K562 (cell line): ENCODE results near the gene SPRY2. TPM values are rescaled to one million over a fixed set of nuclear protein-coding genes. Genes with fewer than 3 reads are reported as not detected.

ENCODE experiments used
- ATAC-seq: fragments of 200-7000 bp; cut with Tn5 transposase; 3 replicates; pipeline ENCODE4 v1.9.1; 2020; ENCODE audit warnings: moderate library complexity
- BruUV-seq: library from RNA; stranded (reverse); fragments of 400-500 nt; replicated peaks from 2 replicates; lab custom pipeline; 2021; lab: Mats Ljungman, UMichigan
- CTCF ChIA-PET: fragments of 300-600 bp; formaldehyde crosslinking; extraction: SDS; loops from one replicate; lab custom pipeline; 2021; ENCODE audit warnings: low intra/inter-chr PET ratio; lab: Yijun Ruan, JAX
- POLR2A ChIA-PET: fragments of 300-600, 350-650 bp; sonication (Branson Sonifier 250); formaldehyde crosslinking; extraction: SDS; loops from one replicate; lab custom pipeline; 2021; ENCODE audit warnings: antibody characterized with exemption, inconsistent platforms; lab: Yijun Ruan, JAX
- DNase-seq, 4 experiments: peaks; one replicate each; pipeline versions ENCODE4 v3.0.0 to v3.0.0-alpha.2; 2011 to 2018; ENCODE audit warnings: low spot score in 3 of 4, mixed read lengths in 3 of 4; ENCODE audit errors: extremely low read depth in 1 of 4
- FAIRE-seq: peaks from 2 replicates; lab custom pipeline; 2011; peaks lifted over from hg19 to GRCh38; lab: Jason Lieb, UNC
- H2AFZ ChIP-seq: 2 replicates; pipeline ENCODE4 v1.6.0; 2011; ENCODE audit warnings: low read depth, low read length, control low read depth, inconsistent platforms
- H3K27ac ChIP-seq: fragments of 200-600 bp; 3 replicates; pipeline ENCODE4 v1.8.0; 2011; ENCODE audit warnings: low read depth, mild to moderate bottlenecking, control low read depth, inconsistent platforms, low read length, moderate library complexity, mixed read lengths; ENCODE audit errors: extremely low read depth
- H3K27me3 ChIP-seq, 2 experiments: fragments of 300-600 bp in 1 of 2; 2 replicates in 1 of 2; 3 replicates in 1 of 2; pipeline versions ENCODE4 v1.6.0 to v1.8.0; 2011; ENCODE audit warnings: inconsistent platforms in 2 of 2, low read length in 2 of 2, mild to moderate bottlenecking in 1 of 2, mixed read lengths in 1 of 2, moderate library complexity in 1 of 2; ENCODE audit not compliant: control insufficient read depth in 2 of 2, insufficient read depth in 2 of 2
- H3K36me3 ChIP-seq: fragments of 300-600 bp; 3 replicates; pipeline ENCODE4 v1.8.0; 2011; ENCODE audit warnings: mild to moderate bottlenecking, low read length, inconsistent platforms; ENCODE audit not compliant: control insufficient read depth, insufficient read depth
- H3K4me1 ChIP-seq, 2 experiments: fragments of 200-600 bp in 1 of 2; replicated peaks in 1 of 2; 2 replicates in 1 of 2; 3 replicates in 1 of 2; pipeline versions ENCODE4 v1.5.1 to v1.8.0; 2011; ENCODE audit warnings: inconsistent platforms in 2 of 2, low read length in 2 of 2, mild to moderate bottlenecking in 1 of 2, mixed read lengths in 1 of 2, moderate library complexity in 1 of 2; ENCODE audit not compliant: control insufficient read depth in 2 of 2, insufficient read depth in 2 of 2
- H3K4me2 ChIP-seq: 2 replicates; pipeline ENCODE4 v1.6.1; 2011; ENCODE audit warnings: low read length, control low read depth, inconsistent platforms, mixed read lengths; ENCODE audit not compliant: insufficient read depth
- H3K4me3 ChIP-seq: fragments of 200-600 bp; sonication (generic), shearing (Covaris generic); 2 replicates; pipeline ENCODE4 v1.5.1; 2016; ENCODE audit warnings: control low read depth, inconsistent platforms
- H3K79me2 ChIP-seq: fragments of 200-600 bp; 3 replicates; pipeline ENCODE4 v1.8.0; 2011; ENCODE audit warnings: low read length, inconsistent platforms; ENCODE audit not compliant: control insufficient read depth, insufficient read depth
- H3K9ac ChIP-seq, 2 experiments: 2 replicates each; pipeline versions ENCODE4 v1.6.0 to v1.6.1; 2011; ENCODE audit warnings: low read depth in 2 of 2, low read length in 2 of 2, control low read depth in 1 of 2, inconsistent platforms in 1 of 2, mild to moderate bottlenecking in 1 of 2, mixed read lengths in 1 of 2; ENCODE audit not compliant: insufficient read depth in 1 of 2
- H3K9me1 ChIP-seq: one replicate; pipeline ENCODE4 v1.6.0; 2011; ENCODE audit warnings: inconsistent platforms, mild to moderate bottlenecking, low read length, moderate library complexity; ENCODE audit not compliant: control insufficient read depth, insufficient read depth
- H3K9me3 ChIP-seq: replicated peaks from 2 replicates; pipeline ENCODE4 v1.5.1; 2011; ENCODE audit warnings: low read depth, low read length, inconsistent platforms; ENCODE audit not compliant: control insufficient read depth, insufficient read depth
- H4K20me1 ChIP-seq: replicated peaks from 2 replicates; pipeline ENCODE4 v1.6.1; 2011; ENCODE audit warnings: low read length, inconsistent platforms, mixed read lengths; ENCODE audit not compliant: control insufficient read depth, insufficient read depth
- EP300 ChIP-seq: IDR thresholded peaks from 2 replicates; pipeline ENCODE4 v1.6.1; 2012; ENCODE audit warnings: low read length, improper control_type of control experiment
- HDAC8 ChIP-seq: fragments of 450-650 bp; IDR thresholded peaks from 2 replicates; pipeline ENCODE4 v1.6.1; 2016; ENCODE audit warnings: mild to moderate bottlenecking, missing genetic modification characterization, moderate library complexity, missing compliant biosample characterization
- NR2C2 ChIP-seq, 2 experiments: fragments of 200-800 bp in 1 of 2; sonication (Bioruptor generic) in 1 of 2; sonication (generic) in 1 of 2; formaldehyde crosslinking in 1 of 2; IDR thresholded peaks; 2 replicates each; pipeline versions ENCODE4 v1.6.1 to v1.8.0; 2016 to 2022; ENCODE audit warnings: mild to moderate bottlenecking in 1 of 2, missing compliant biosample characterization in 1 of 2, missing genetic modification characterization in 1 of 2, missing genetic modification reagents in 1 of 2
- PTBP1 ChIP-seq: fragments of 200-400 bp; formaldehyde crosslinking; IDR thresholded peaks from 2 replicates; pipeline ENCODE4 v1.6.1; 2017; ENCODE audit warnings: low read depth, low read length
- ZKSCAN3 ChIP-seq: fragments of 250-450 bp; sonication (Bioruptor Pico); IDR thresholded peaks from 2 replicates; pipeline ENCODE4 v1.4.0; 2020
- ZNF140 ChIP-seq: fragments of 250-450 bp; sonication (Bioruptor Pico); IDR thresholded peaks from 2 replicates; pipeline ENCODE4 v1.8.0; 2021; ENCODE audit warnings: moderate library complexity, mild to moderate bottlenecking, inconsistent platforms
- ZNF175 ChIP-seq: fragments of 200-800 bp; sonication (Bioruptor generic); IDR thresholded peaks from 2 replicates; pipeline ENCODE4 v1.6.1; 2016; ENCODE audit warnings: low read depth, mild to moderate bottlenecking, missing genetic modification characterization, missing compliant biosample characterization
- WGBS: fragments of 100-300 bp; shearing (Covaris generic); methylation state at CpG from one replicate; pipeline ENCODE4 v1.1.6; 2016; ENCODE audit warnings: low coverage, mixed read lengths; ENCODE audit not compliant: insufficient coverage; ENCODE audit errors: missing lambda C conversion rate; 5-methylcytosine and 5-hydroxymethylcytosine counted together
- in situ Hi-C: fragments of 300-500 bp; cut with MboI; formaldehyde crosslinking; loops from 4 replicates; pipeline ENCODE4 v1.15.0; 2018; ENCODE audit warnings: inconsistent platforms, mixed read lengths
- intact Hi-C: fragments of 100-400 bp; cut with micrococcal nuclease; formaldehyde crosslinking; loops from 2 replicates; pipeline ENCODE4 v1.14.2; 2022
- polyA plus RNA-seq, 8 experiments: library from polyadenylated mRNA; depleted of rRNA in 4 of 8; stranded (reverse) in 5 of 8; unstranded in 3 of 8; fragments of >200 nt; fragmentation: Nextera tagmentation in 2 of 8; fragmentation: Illumina TruSeq in 1 of 8; extraction: Ambion mirVana in 2 of 8; extraction: Trizol in 1 of 8; gene quantifications; 2 replicates each; pipeline versions ENCODE4 v1.2.1 to v1.2.3, GENCODE V29; 2011 to 2014; ENCODE audit warnings: inconsistent platforms in 1 of 8, missing spikeins in 1 of 8
- total RNA-seq, 7 experiments: library from RNA; depleted of rRNA in 6 of 7; stranded (reverse); fragments of >200 nt in 6 of 7; fragmentation: Illumina TruSeq in 2 of 7; extraction: Trizol in 2 of 7; gene quantifications; 2 replicates each; pipeline versions ENCODE4 v1.2.1 to v1.2.3, GENCODE V29; 2011 to 2021; ENCODE audit warnings: low replicate concordance in 1 of 7
- TF ChIP-seq, protein P1 (sequence below): fragments of 250-450 bp; sonication (Bioruptor Pico); IDR thresholded peaks from 2 replicates; pipeline ENCODE4 v1.5.0; 2021
- TF ChIP-seq, protein P2 (sequence below): fragments of 250-450 bp; sonication (Bioruptor Pico); IDR thresholded peaks from 2 replicates; pipeline ENCODE4 v1.5.0; 2021

Gene SPRY2
- total and polyA plus RNA-seq, 9 of the 15 experiments (the other 6 are each of a cell fraction or from before 2014, with no cell fraction given): 1.8 to 7.8 (median 3.4) TPM

DNA sequence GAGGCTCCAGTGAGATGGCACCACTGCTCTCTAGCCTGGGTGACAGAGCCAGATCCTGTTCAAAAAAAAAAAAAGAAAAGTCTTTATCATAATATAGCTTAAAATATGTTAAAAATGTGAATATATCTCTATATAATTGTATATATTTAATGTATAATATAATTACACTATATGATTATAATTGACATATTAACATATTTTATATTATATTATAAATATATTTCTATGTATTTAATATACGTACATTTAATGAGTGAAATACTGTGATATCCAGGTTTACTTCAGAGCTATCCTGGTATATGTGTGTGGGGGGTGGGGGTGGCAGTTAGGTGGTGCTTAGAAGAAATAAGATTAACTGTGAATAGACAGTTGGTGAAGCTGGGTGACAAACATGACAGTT lies 35.6 kb upstream of the SPRY2 start:
- ATAC-seq (no peak), DNase-seq (no peak)
- H3K36me3 ChIP-seq: no peaks in the 10 kb centered on the region
- H3K9me1 ChIP-seq: no peaks in the 10 kb centered on the region
- intact Hi-C loops: no loop called here
- no peaks in the 10 kb centered on the region for H3K4me1 ChIP-seq
- no peak overlapping the region for H3K9ac ChIP-seq
- CTCF ChIA-PET: no interaction called here
- H3K4me3 ChIP-seq: no peak overlapping the region
- H3K79me2 ChIP-seq: no peaks in the 10 kb centered on the region
- 0% methylated on average over 1 of the region's 1 CpG for WGBS
- H4K20me1 ChIP-seq: no peaks in the 10 kb centered on the region
- TF ChIP-seq, protein P1, sequence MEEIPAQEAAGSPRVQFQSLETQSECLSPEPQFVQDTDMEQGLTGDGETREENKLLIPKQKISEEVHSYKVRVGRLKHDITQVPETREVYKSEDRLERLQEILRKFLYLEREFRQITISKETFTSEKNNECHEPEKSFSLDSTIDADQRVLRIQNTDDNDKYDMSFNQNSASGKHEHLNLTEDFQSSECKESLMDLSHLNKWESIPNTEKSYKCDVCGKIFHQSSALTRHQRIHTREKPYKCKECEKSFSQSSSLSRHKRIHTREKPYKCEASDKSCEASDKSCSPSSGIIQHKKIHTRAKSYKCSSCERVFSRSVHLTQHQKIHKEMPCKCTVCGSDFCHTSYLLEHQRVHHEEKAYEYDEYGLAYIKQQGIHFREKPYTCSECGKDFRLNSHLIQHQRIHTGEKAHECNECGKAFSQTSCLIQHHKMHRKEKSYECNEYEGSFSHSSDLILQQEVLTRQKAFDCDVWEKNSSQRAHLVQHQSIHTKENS: no peak
- TF ChIP-seq ZKSCAN3 (no peak), ZNF175 (CRISPR knock-in tag) (no peak), EP300 (no peak), PTBP1 (no peak), ZNF140 (CRISPR knock-in tag) (no peak), HDAC8 (tag) (no peak), NR2C2 (CRISPR knock-in tag; IDR thresholded peaks at IDR 0.05) (no peak), NR2C2 (tag; IDR thresholded peaks at IDR 0.05) (no peak)
- TF ChIP-seq, protein P2, sequence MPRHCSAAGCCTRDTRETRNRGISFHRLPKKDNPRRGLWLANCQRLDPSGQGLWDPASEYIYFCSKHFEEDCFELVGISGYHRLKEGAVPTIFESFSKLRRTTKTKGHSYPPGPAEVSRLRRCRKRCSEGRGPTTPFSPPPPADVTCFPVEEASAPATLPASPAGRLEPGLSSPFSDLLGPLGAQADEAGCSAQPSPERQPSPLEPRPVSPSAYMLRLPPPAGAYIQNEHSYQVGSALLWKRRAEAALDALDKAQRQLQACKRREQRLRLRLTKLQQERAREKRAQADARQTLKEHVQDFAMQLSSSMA: no peak
- TF ChIP-seq, all 486 proteins: peak for 0
- FAIRE-seq: no peak
- BruUV-seq: no TSS peak
- Histone ChIP-seq H3K27ac (no peak overlapping the region), H2AFZ (no peak overlapping the region), H3K4me2 (no peak overlapping the region), H3K9me3 (no peaks in the 10 kb centered on the region), H3K27me3 (no peaks in the 10 kb centered on the region)
- in situ Hi-C loops: no loop called here
- POLR2A ChIA-PET: no interaction called here
